GM19463 (cell line): ENCODE data around the gene C4BPB.

Source experiments
- ATAC-seq: cut with Tn5 transposase; IDR thresholded peaks from one replicate; pipeline ENCODE4 v1.9.1; 2021; ENCODE audit warnings: mild to moderate bottlenecking, moderate library complexity; ENCODE audit not compliant: unreplicated experiment

Gene C4BPB

DNA sequence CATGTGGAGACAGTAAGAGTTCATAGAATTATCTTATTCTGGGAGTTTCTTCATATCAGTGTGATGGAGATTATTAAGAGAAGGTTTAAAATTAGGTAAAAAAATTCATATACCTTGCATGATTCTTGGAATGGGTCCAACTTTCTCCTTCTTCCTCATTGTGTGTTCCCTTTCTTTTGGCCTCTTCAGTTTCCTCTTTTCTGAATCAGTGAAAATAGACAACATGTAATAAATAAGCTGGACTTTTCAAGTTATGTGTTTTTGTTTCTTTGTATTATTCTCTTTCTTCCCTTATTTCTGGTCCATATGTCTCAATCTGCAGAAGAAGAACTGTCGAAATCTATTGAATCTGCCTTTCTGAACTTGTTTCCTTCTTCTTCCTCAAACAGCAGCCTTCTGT lies 45.9 kb downstream of the C4BPB start:
- ATAC-seq: no peak

GRCh38 chr1:207139616-207140015 lies 51.0 kb downstream of the C4BPB start:
- no peak for ATAC-seq

GRCh38 chr1:207140536-207140935 lies 51.9 kb downstream of the C4BPB start:
- no peak for ATAC-seq

GRCh38 chr1:207145401-207146058 lies 56.9 kb downstream of the C4BPB start:
- ATAC-seq: no peak
